Brain microvascular endothelial cell (primary cell): ENCODE results near the gene HMGN3.

Experiments
- DNase-seq: peaks from one replicate; pipeline ENCODE4 v3.0.0-alpha.2; 2020
- H3K27ac ChIP-seq: fragments of 250-450 bp; sonication (Bioruptor Pico); 2 replicates; pipeline ENCODE4 v1.5.1; 2020; ENCODE audit warnings: mild to moderate bottlenecking, moderate library complexity
- H3K27me3 ChIP-seq: fragments of 250-450 bp; sonication (Bioruptor Pico); replicated peaks from 2 replicates; pipeline ENCODE4 v1.5.1; 2020; ENCODE audit warnings: mild to moderate bottlenecking
- H3K36me3 ChIP-seq: fragments of 250-450 bp; sonication (Bioruptor Pico); replicated peaks from 2 replicates; pipeline ENCODE4 v1.5.1; 2020; ENCODE audit warnings: mild to moderate bottlenecking
- H3K4me3 ChIP-seq: 2 replicates; pipeline ENCODE4 v1.5.1; 2011; ENCODE audit warnings: low read depth, mild to moderate bottlenecking, control low read depth, low read length, moderate library complexity
- CTCF ChIP-seq: IDR thresholded peaks from 2 replicates; pipeline ENCODE4 v1.5.1; 2011; ENCODE audit warnings: low read depth, mild to moderate bottlenecking, moderate library complexity, low read length, control low read depth, inconsistent platforms; ENCODE audit errors: missing control alignments
- in situ Hi-C: cut with HindIII; loops from 2 replicates; pipeline ENCODE4 v1.10.0; 2017; ENCODE audit warnings: low sequenced_read_pairs, low pct_ligation_motif_present

The HMGN3 gene

GRCh38 chr6:79234150-79235022 is at the start of gene HMGN3:
Gene HMGN3 (minus strand): TSS chr6:79234682.
- H3K4me3 ChIP-seq: peak within 1 kb of the TSS; percentile 82
- in situ Hi-C loops: no loop called here
- peak within 1 kb of the TSS; percentile 81 for H3K27ac ChIP-seq
- TF ChIP-seq CTCF: no peak
- H3K36me3 ChIP-seq: no peaks in the 10 kb centered on the region
- DNase-seq: peak; percentile 94
- no peaks in the 10 kb centered on the region for H3K27me3 ChIP-seq

- Histone ChIP-seq H3K4me3 (no peak overlapping the region), H3K27ac (no peak overlapping the region), H3K27me3 (no peaks in the 10 kb centered on the region), H3K36me3 (no peaks in the 10 kb centered on the region)
- TF ChIP-seq CTCF: no peak
- in situ Hi-C loops: no loop called here
- no peak for DNase-seq
Observed at GRCh38 chr6:79280756-79281155, 46.3 kb upstream of the HMGN3 start.

GRCh38 chr6:79277109-79277508 is 42.6 kb upstream of the HMGN3 start:
- H3K27ac ChIP-seq: no peak overlapping the region
- no peak overlapping the region for H3K4me3 ChIP-seq
- TF ChIP-seq CTCF: no peak
- H3K36me3 ChIP-seq: no peaks in the 10 kb centered on the region
- in situ Hi-C loops: no loop called here
- no peaks in the 10 kb centered on the region for H3K27me3 ChIP-seq
- DNase-seq: no peak

- Histone ChIP-seq H3K27ac (peak overlapping the region; percentile 85), H3K36me3 (no peaks in the 10 kb centered on the region), H3K27me3 (no peaks in the 10 kb centered on the region), H3K4me3 (no peak overlapping the region)
- DNase-seq: peak; percentile 98
- no peak for TF ChIP-seq CTCF
- in situ Hi-C loops: no loop called here
Observed at GRCh38 chr6:79269877-79270276, 35.4 kb upstream of the HMGN3 start.

- no peak for TF ChIP-seq CTCF
- Histone ChIP-seq H3K4me3 (no peak overlapping the region), H3K27me3 (no peaks in the 10 kb centered on the region), H3K36me3 (no peaks in the 10 kb centered on the region), H3K27ac (no peak overlapping the region)
- DNase-seq: no peak
- in situ Hi-C loops: no loop called here
Observed at GRCh38 chr6:79267128-79267527, 32.6 kb upstream of the HMGN3 start.
